Urinary bladder (tissue), 4 donors: Measurements from ENCODE around the gene WTAP. TPM values are rescaled to one million over a fixed set of nuclear protein-coding genes. Genes with fewer than 3 reads are reported as not detected.
"Not testable (repeated sequence)": the region's sequence is repeated elsewhere in the genome, so short reads cannot be mapped to it uniquely, and the experiment has no call there.

Experiments
- DNase-seq: peaks from one replicate; pipeline ENCODE4 v3.0.0-alpha.2; 2015; ENCODE audit errors: extremely low spot score
- H3K27ac ChIP-seq: one replicate; pipeline ENCODE4 v1.5.1; 2013; ENCODE audit warnings: low read depth, mild to moderate bottlenecking, moderate library complexity
- H3K36me3 ChIP-seq: one replicate; pipeline ENCODE4 v1.6.1; 2013; ENCODE audit warnings: mild to moderate bottlenecking, moderate library complexity; ENCODE audit not compliant: insufficient read depth
- H3K4me1 ChIP-seq: one replicate; pipeline ENCODE4 v1.6.1; 2013; ENCODE audit warnings: mild to moderate bottlenecking, moderate library complexity; ENCODE audit not compliant: insufficient read depth
- H3K4me3 ChIP-seq: one replicate; pipeline ENCODE4 v1.5.1; 2013; ENCODE audit warnings: low read depth, low read length
- WGBS: extraction: QIAGEN DNeasy Blood & Tissue Kit; methylation state at CpG from one replicate; pipeline ENCODE4 v1.1.7; 2013; 5-methylcytosine and 5-hydroxymethylcytosine counted together
- polyA plus RNA-seq: library from polyadenylated mRNA; stranded (reverse); fragments of 200-250 nt; gene quantifications from one replicate; pipeline ENCODE4 v1.2.3, GENCODE V29; 2013
- total RNA-seq: library from RNA; depleted of rRNA; stranded (reverse); fragments of >200 nt; gene quantifications from one replicate; pipeline ENCODE4 v1.2.3, GENCODE V29; 2014
- donor health status: healthy with polysubstance abuse.
- donor health status: healthy.

Gene WTAP
- total and polyA plus RNA-seq, 2 donors, result 73.5 to 103 TPM

DNA sequence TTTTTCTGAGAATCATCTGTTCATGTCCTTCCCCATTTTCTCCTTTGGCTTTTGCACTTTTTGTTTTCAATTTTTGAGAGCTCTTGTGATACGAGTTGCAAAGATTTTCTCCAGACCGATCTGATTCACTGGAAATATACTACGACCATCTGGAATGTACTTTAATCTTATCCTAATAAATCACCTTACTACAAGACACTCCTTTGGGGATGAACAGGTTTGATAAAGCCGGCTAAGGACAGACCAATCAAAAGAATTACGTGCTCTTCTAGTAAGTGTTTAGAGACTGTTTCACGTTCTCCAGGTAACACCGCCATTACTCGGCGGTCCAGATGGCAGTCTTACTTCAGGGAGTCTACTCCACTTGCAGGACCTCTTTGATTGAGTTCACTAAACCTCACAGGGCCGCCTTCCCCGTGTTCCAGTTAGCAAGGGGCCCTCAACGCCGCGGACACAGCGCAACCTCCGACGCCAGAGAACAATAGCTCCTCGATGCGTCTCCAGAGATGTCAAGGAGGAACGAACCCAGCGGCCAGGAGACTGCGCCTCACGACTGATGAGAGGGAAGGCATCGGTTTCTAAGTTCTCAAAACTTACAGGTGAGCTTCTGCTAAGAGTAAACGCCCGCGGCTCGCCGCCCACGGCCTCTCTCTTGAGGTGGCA lies 920 bp upstream of the WTAP start:
- H3K4me3 ChIP-seq, result peak overlapping the region; percentile 78
- no peaks in the 10 kb centered on the region for H3K36me3 ChIP-seq
- no peak for DNase-seq
- H3K27ac ChIP-seq, result peak overlapping the region; percentile 100
- WGBS, result under 1% methylated on average over 30 of the region's 30 CpGs
- no peaks in the 10 kb centered on the region for H3K4me1 ChIP-seq

DNA sequence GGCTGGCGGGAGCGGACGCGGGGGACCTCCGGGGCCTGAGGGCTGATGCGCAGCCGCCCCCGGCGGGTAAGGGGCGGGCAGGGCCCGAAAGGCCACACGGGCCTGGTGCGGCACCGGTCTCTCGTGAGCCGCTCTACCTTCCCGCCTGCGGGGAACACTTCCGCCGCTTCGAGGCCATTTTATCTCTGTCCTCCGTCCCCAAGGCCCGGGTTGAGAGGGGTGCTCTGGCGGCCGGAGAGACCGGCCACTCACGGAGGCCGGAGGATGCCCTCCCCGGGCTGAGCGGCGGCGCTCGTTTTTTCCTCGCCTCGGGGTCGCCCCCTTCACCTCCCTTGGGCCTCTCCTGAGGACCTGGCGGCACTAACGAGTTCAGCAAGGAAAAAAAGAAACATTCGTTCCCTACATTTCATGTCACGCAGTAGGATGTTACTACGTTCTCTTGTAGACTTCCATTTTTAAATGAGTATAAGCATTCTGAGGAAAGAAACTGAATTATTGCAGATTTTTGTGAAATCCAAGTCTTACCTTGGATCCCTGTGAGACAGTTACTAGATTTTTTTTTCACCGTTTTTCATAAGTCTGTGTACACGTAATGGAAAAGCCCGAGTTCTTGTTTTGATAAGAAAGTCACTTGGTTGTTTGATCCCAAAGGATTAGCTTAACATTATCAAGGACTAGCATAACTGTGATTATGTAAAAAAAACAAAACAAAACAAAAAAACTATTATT lies 575 bp downstream of the WTAP start:
- H3K4me1 ChIP-seq, result peaks cover 2% of the 10 kb centered on the region
- DNase-seq, result peak; percentile 31
- WGBS, result under 1% methylated on average over 44 of the region's 44 CpGs
- peak overlapping the region; percentile 100 for H3K27ac ChIP-seq
- peak overlapping the region; percentile 78 for H3K4me3 ChIP-seq
- no peaks in the 10 kb centered on the region for H3K36me3 ChIP-seq

DNA sequence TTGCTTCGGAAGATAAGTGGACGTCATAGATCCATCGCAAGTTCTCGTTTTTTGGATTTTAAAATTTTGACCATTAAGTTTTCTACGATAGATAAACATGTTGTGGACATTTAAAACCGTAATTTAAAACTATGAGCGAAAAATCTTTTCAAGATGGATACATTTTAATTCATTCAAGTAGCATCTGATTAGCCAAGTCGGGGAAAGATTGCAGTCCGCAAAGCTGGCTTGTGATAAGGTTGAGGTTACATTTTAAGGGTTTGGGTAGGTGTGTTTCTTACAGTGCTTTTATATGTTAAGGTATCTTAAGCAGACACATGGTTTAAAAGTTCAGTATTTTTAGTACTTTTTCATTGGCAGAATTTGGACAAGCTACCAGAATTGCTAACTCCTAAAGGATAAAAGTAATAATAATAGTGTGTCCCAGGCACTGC lies 1.2 kb downstream of the WTAP start:
- H3K27ac ChIP-seq, result peak overlapping the region; percentile 100
- peak; percentile 1 for DNase-seq

DNA sequence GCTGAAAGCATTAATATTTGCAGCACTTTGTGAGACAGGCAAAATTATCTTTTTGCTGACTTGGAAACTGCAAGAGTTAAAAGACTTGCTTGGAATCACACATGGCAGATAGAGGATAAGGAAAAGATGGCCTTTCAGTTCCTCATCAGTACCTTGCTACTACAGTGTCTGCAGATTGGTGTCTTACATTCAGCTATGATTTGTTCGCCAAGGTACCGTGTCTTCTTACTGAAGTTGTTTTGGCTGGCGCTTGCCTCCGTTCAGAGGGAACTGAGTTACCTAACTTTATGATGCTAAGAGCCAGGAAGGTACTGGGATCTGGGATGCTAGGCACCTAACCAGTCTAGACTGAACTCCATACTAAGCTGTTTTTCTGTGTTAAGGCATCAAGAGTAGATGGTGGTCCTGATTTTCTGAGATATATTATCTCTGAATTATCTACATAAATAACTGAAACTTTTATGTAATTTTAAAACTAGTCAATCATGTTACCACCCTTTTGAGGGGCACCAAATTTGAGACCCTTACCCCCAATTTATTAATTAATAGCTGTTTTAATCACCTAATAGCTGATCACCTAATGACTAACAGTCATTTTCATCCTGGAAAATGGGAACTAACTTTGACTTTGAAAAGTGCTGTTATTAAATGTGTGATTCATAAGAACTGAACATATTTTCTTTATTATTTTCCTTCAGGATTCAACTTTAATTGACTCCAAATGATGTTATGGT lies 2.5 kb downstream of the WTAP start:
- Histone ChIP-seq H3K4me3 (peak overlapping the region; percentile 2), H3K4me1 (peaks cover 2% of the 10 kb centered on the region), H3K27ac (no peak overlapping the region), H3K36me3 (no peaks in the 10 kb centered on the region)
- WGBS, result 33% methylated on average over 4 of the region's 4 CpGs
- DNase-seq, result no peak

More for the DNA sequence above, 1.2 kb downstream of the WTAP start:
- H3K4me3 ChIP-seq, result peak overlapping the region; percentile 78
- H3K36me3 ChIP-seq, result no peaks in the 10 kb centered on the region
- H3K4me1 ChIP-seq, result peaks cover 2% of the 10 kb centered on the region
- 2% methylated on average over 9 of the region's 9 CpGs for WGBS

DNA sequence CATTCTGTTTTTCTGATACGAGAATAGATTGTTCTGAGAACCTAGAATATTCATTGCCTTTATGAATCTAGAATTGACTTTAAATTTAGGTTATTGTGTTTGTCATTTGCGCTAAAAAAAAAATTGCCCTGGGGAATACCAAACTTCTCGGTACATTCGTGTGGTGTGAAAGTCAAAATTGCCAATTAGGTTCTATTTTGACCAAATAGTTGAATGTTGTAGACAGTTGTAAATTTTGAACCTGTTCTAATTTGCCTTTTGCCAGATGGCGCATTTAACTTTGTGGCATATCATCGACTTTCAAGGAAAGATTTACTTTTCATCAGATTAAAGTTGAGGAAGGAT lies 3.0 kb downstream of the WTAP start:
- 73% methylated on average over 6 of the region's 6 CpGs for WGBS
- no peaks in the 10 kb centered on the region for H3K36me3 ChIP-seq
- DNase-seq, result no peak
- peaks cover 2% of the 10 kb centered on the region for H3K4me1 ChIP-seq
- H3K4me3 ChIP-seq, result no peak overlapping the region
- H3K27ac ChIP-seq, result no peak overlapping the region

DNA sequence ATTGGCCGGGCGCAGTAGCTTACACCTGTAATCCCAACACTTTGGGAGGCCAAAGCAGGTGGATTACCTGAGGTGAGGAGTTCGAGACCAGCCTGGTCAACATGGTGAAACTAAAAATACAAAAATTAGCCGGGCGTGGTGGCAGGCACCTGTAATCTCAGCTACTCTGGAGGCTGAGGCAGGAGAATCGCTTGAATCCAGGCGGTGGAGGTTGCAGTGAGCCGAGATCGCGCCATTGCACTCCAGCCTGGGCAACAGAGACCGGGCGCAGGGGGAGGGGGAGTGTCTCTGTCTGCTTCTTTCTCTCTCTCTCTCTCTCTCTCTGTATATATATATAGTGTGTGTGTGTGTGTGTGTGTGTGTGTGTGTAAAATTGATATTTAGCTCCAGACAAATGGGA lies 5.2 kb downstream of the WTAP start:
- 93% methylated on average over 12 of the region's 12 CpGs for WGBS
- H3K36me3 ChIP-seq, DNase-seq: not testable (repeated sequence)

DNA sequence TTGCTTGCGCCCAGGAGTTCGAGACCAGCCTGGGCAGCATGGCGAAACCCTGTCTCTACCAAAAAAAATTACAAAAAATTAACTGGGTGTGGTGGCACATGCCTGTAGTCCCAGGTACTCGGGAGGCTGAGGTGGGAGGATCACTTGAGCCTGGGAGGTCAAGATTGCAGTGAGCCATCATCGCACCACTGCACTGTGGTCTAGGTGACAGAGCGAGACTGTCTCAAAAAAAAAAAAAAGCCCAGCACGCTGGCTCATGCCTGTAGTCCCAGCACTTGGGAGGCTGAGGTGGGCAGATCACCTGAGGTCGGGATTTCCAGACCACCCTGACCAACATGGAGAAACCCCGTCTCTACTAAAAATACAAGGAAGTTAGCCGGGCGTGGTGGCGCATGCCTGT lies 6.1 kb downstream of the WTAP start:
- not testable (repeated sequence) for H3K27ac ChIP-seq, DNase-seq, H3K36me3 ChIP-seq, H3K4me1 ChIP-seq, H3K4me3 ChIP-seq
- 97% methylated on average over 12 of the region's 12 CpGs for WGBS

More for the DNA sequence above, 5.2 kb downstream of the WTAP start:
- not testable (repeated sequence) for H3K27ac ChIP-seq, H3K4me1 ChIP-seq, H3K4me3 ChIP-seq

DNA sequence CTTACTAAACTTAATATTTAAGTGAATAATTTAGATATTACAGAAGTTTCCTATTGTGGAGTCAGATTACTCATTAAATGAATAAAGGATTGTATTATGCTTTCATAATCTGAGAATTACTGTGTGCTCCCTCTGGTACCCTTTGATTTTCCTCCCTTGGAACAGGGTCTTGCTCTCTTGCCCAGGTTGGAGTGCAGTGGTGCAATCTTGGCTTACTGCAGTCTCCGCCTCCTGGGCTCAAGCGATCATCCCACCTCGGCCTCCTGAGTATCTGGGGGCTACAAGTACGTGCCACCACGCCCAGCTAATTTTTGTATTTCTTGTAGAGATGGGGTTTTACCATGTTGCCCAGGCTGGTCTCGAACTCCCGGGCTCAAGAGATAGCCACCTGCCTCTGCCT lies 9.6 kb downstream of the WTAP start:
- peaks cover 1% of the 10 kb centered on the region for H3K36me3 ChIP-seq
- no peak overlapping the region for H3K27ac ChIP-seq
- H3K4me1 ChIP-seq, result peaks cover 2% of the 10 kb centered on the region

DNA sequence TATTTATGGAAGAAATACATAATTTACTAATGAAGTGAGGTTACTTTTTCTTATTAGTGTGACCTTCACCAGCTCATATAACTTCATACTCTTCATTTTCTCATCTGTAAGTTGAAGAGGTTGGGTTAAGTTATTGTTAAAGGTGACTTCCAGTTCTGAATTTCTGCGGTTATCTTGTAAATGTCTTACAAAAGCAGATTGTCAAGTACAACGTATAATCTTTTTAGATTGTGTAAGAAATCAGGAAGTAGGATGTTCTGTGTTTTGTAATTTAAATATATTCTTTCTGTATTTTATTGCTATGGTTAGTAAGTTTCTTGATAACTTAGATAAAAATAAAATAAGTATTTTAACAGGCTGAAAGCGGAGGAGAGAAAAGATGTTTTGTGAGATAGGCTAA lies 12.0 kb downstream of the WTAP start:
- no peak for DNase-seq
- H3K36me3 ChIP-seq, result peaks cover 1% of the 10 kb centered on the region
- H3K4me1 ChIP-seq, result no peaks in the 10 kb centered on the region
- no peak overlapping the region for H3K27ac ChIP-seq
- WGBS, result 64% methylated on average over 3 of the region's 3 CpGs
- no peak overlapping the region for H3K4me3 ChIP-seq

More for the DNA sequence above, 9.6 kb downstream of the WTAP start:
- no peak for DNase-seq
- H3K4me3 ChIP-seq, result no peak overlapping the region
- WGBS, result 89% methylated on average over 7 of the region's 7 CpGs

DNA sequence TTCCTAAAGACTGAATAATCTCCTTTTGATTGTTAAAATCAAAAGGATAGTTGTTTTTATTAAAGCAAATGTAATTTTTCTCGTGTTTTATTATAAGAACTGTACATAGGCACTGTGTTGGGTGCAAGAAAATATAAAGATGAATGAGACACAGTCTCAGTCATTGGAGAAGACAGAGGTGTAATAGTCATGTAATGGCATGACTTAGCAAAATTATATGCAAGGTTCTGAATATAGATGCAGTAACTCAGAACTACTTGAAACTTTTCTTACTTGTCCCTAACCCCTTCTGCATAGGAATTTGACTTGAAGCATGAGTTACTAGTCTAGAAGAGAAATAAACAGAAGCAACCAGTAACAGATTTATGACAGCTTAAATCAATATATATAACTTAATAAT lies 14.9 kb downstream of the WTAP start:
- H3K4me3 ChIP-seq, result no peak overlapping the region
- 85% methylated on average over 1 of the region's 1 CpG for WGBS
- DNase-seq, result no peak
- H3K36me3 ChIP-seq, result peaks cover 7% of the 10 kb centered on the region
- no peak overlapping the region for H3K27ac ChIP-seq
- no peaks in the 10 kb centered on the region for H3K4me1 ChIP-seq

DNA sequence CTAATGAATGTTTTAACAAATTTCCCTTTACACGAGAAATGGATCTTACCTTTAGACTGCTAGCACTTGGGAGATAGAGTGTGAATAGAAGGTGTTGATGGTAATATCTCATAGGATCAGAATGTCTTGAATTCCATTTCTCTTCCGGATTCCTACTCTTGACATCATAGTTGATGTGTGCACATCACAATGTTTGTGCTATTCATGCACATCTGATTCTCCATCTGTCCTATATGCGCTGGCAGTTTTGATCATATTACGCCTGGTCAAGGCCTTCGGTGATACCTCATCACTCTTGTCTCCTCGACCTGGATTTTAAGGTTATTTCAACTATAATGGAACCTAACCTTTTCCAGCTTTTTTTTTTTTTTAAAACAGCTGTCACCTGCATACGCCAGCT lies 17.8 kb downstream of the WTAP start:
- Histone ChIP-seq H3K36me3 (peaks cover 6% of the 10 kb centered on the region), H3K4me3 (no peak overlapping the region), H3K27ac (no peak overlapping the region), H3K4me1 (no peaks in the 10 kb centered on the region)
- 87% methylated on average over 7 of the region's 7 CpGs for WGBS
- DNase-seq, result no peak

DNA sequence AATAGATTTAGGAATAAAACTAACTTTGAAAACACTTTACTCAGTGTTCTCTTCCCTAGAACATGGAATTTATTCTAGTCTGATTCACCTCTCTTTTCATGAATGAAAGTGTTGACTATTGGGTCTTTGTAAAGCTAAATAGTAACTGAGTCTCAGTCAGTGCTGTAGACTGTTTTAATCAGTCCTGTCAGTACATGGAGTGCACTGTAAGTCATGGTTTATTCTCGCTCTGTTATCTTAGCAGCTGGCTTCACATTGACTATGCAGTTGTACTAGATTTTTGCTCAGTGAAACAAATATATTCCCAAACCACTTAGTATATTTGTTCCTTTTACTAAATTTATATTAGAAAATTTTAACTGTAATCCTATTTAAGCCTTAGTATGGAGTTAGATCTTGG lies 19.5 kb downstream of the WTAP start:
- DNase-seq, result no peak
- peaks cover 9% of the 10 kb centered on the region for H3K36me3 ChIP-seq
- WGBS, result 76% methylated on average over 1 of the region's 1 CpG
- H3K4me3 ChIP-seq, result no peak overlapping the region
- no peak overlapping the region for H3K27ac ChIP-seq
- H3K4me1 ChIP-seq, result no peaks in the 10 kb centered on the region

DNA sequence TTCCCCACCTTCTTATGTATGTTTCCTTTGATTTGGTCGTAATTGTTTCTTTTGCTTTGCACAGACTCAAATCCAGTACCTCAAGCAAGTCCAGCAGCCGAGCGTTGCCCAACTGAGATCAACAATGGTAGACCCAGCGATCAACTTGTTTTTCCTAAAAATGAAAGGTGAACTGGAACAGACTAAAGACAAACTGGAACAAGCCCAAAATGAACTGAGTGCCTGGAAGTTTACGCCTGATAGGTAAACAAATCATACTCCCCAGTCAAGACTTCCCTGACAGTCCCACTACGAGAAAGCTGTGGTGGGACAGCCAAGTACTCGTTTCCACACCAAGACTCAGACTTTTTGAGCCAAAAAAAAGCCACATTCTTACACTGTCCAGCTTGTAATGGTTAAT lies 20.8 kb downstream of the WTAP start:
- peaks cover 10% of the 10 kb centered on the region for H3K36me3 ChIP-seq
- 84% methylated on average over 7 of the region's 7 CpGs for WGBS
- not testable (repeated sequence) for DNase-seq, H3K4me3 ChIP-seq, H3K27ac ChIP-seq, H3K4me1 ChIP-seq

DNA sequence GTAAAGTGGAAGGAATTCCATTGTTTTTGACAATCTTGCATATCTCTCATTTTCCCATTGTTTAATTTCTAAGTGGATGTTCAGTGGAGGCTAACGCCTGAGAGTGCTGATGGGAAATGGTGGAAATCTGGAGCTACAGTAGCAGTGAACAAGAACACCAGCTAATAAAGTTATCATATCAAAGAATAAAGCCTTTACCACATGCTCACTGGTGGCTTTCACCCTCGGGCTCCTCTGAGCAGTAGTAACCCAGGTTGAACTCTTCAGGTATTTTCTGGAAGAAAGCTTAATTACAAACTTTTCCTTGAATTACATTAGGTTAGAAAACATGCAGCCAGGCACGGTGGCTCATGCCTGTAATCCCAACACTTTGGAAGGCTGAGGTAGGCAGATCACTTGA lies 24.1 kb downstream of the WTAP start:
- Histone ChIP-seq H3K27ac (no peak overlapping the region), H3K36me3 (peaks cover 5% of the 10 kb centered on the region), H3K4me3 (no peak overlapping the region), H3K4me1 (no peaks in the 10 kb centered on the region)
- DNase-seq, result no peak
- WGBS, result 77% methylated on average over 3 of the region's 3 CpGs
